Measurements from ENCODE around the gene FBL.

The FBL gene

GRCh38 chr19:39830406-39830805 lies 15.8 kb downstream of the FBL start:
- peaks cover 22% of the 10 kb centered on the region for H3K4me1 ChIP-seq (ENCODE audit: control insufficient read depth, low read length)
- no peak overlapping the region for H3K4me2 ChIP-seq (ENCODE audit: low read length)
- peaks cover 17% of the 10 kb centered on the region for H3K79me2 ChIP-seq (ENCODE audit: control insufficient read depth, low read length)
- H4K20me1 ChIP-seq (ENCODE audit: control insufficient read depth, insufficient read depth, low read depth, low read length): 0 out of 2 replicates have a peak, but pooled peaks cover 9% of the 10 kb centered on the region
- H3K9me2 ChIP-seq (replicated peaks; ENCODE audit: control insufficient read depth, low read length): no peaks in the 10 kb centered on the region
- no peak overlapping the region for H3K4me3 ChIP-seq (ENCODE audit: low read length)
- no peaks in the 10 kb centered on the region for H3K9me3 ChIP-seq (ENCODE audit: control insufficient read depth, insufficient read depth, low read length)
- no peaks in the 10 kb centered on the region for H3K27me3 ChIP-seq (ENCODE audit: control insufficient read depth, low read length)
- peaks cover 92% of the 10 kb centered on the region for H3K36me3 ChIP-seq (ENCODE audit: control insufficient read depth, low read length)
- H3F3A ChIP-seq (ENCODE audit: control insufficient read depth, insufficient read depth): peaks cover 9% of the 10 kb centered on the region
- H3K27ac ChIP-seq (ENCODE audit: low read depth, low read length): no peak overlapping the region
- no peak for TF ChIP-seq CTCF (IDR thresholded peaks at IDR 0.05; ENCODE audit: low read depth, low read length, poor library complexity, severe bottlenecking)
- no peak for TF ChIP-seq EZH2phosphoT487 (IDR thresholded peaks at IDR 0.05; ENCODE audit: borderline replicate concordance, low read length)

- Histone ChIP-seq H3K9me3 (ENCODE audit: control insufficient read depth, insufficient read depth, low read length) (no peaks in the 10 kb centered on the region), H4K20me1 (ENCODE audit: control insufficient read depth, insufficient read depth, low read depth, low read length) (0 out of 2 replicates have a peak, but pooled peaks cover 9% of the 10 kb centered on the region), H3K27me3 (ENCODE audit: control insufficient read depth, low read length) (no peaks in the 10 kb centered on the region), H3K4me3 (ENCODE audit: low read length) (no peak overlapping the region), H3K9me2 (replicated peaks; ENCODE audit: control insufficient read depth, low read length) (no peaks in the 10 kb centered on the region), H3K4me1 (ENCODE audit: control insufficient read depth, low read length) (peaks cover 22% of the 10 kb centered on the region), H3K36me3 (ENCODE audit: control insufficient read depth, low read length) (peaks cover 94% of the 10 kb centered on the region), H3K79me2 (ENCODE audit: control insufficient read depth, low read length) (peaks cover 17% of the 10 kb centered on the region), H3F3A (ENCODE audit: control insufficient read depth, insufficient read depth) (peaks cover 3% of the 10 kb centered on the region), H3K27ac (ENCODE audit: low read depth, low read length) (no peak overlapping the region), H3K4me2 (ENCODE audit: low read length) (no peak overlapping the region)
- TF ChIP-seq EZH2phosphoT487 (IDR thresholded peaks at IDR 0.05; ENCODE audit: borderline replicate concordance, low read length): no peak
- TF ChIP-seq CTCF (IDR thresholded peaks at IDR 0.05; ENCODE audit: low read depth, low read length, poor library complexity, severe bottlenecking): no peak
These were observed 16.4 kb downstream of the FBL start for GRCh38 chr19:39829702-39830275.

- no peak overlapping the region for H3K4me2 ChIP-seq (ENCODE audit: low read length)
- no peaks in the 10 kb centered on the region for H3K27me3 ChIP-seq (ENCODE audit: control insufficient read depth, low read length)
- 0 out of 2 replicates have a peak, but pooled peaks cover 9% of the 10 kb centered on the region for H4K20me1 ChIP-seq (ENCODE audit: control insufficient read depth, insufficient read depth, low read depth, low read length)
- H3K9me2 ChIP-seq (replicated peaks; ENCODE audit: control insufficient read depth, low read length): no peaks in the 10 kb centered on the region
- no peaks in the 10 kb centered on the region for H3K9me3 ChIP-seq (ENCODE audit: control insufficient read depth, insufficient read depth, low read length)
- H3K36me3 ChIP-seq (ENCODE audit: control insufficient read depth, low read length): peaks cover 92% of the 10 kb centered on the region
- H3F3A ChIP-seq (ENCODE audit: control insufficient read depth, insufficient read depth): no peaks in the 10 kb centered on the region
- no peak for TF ChIP-seq EZH2phosphoT487 (IDR thresholded peaks at IDR 0.05; ENCODE audit: borderline replicate concordance, low read length)
- TF ChIP-seq CTCF (IDR thresholded peaks at IDR 0.05; ENCODE audit: low read depth, low read length, poor library complexity, severe bottlenecking): no peak
- no peak overlapping the region for H3K27ac ChIP-seq (ENCODE audit: low read depth, low read length)
- H3K79me2 ChIP-seq (ENCODE audit: control insufficient read depth, low read length): peaks cover 15% of the 10 kb centered on the region
- H3K4me3 ChIP-seq (ENCODE audit: low read length): no peak overlapping the region
- H3K4me1 ChIP-seq (ENCODE audit: control insufficient read depth, low read length): peaks cover 10% of the 10 kb centered on the region
These were observed 17.5 kb downstream of the FBL start for GRCh38 chr19:39828654-39829032.
